Tibial nerve (tissue), 4 donors: ENCODE results near the gene EIF3L. TPM values are rescaled to one million over a fixed set of nuclear protein-coding genes. Genes with fewer than 3 reads are reported as not detected.

Experiments used
- DNase-seq, 2 donors: peaks; one replicate each; pipeline ENCODE4 v3.0.0-alpha.2; 2019; ENCODE audit warnings: low spot score in 2 of 2
- H3K27ac ChIP-seq, 4 donors: fragments of 200-600 bp; sonication (generic) in 3 of 4; one replicate each; pipeline ENCODE4 v1.5.1; 2017 to 2019; ENCODE audit warnings: mild to moderate bottlenecking in 1 of 4
- H3K27me3 ChIP-seq, 2 donors: fragments of 200-600 bp; sonication (generic) in 1 of 2; one replicate each; pipeline versions ENCODE4 v1.5.1 to v1.6.0; 2017 to 2019
- H3K36me3 ChIP-seq, 3 donors: fragments of 200-600 bp; sonication (generic); one replicate each; pipeline ENCODE4 v1.5.1; 2018 to 2019
- H3K4me1 ChIP-seq, 4 donors: fragments of 200-600 bp; sonication (generic) in 3 of 4; one replicate each; pipeline ENCODE4 v1.5.1; 2017 to 2019
- H3K4me3 ChIP-seq, 4 donors: fragments of 200-600 bp; sonication (generic) in 3 of 4; one replicate each; pipeline ENCODE4 v1.5.1; 2017 to 2019; ENCODE audit warnings: mild to moderate bottlenecking in 1 of 4, moderate library complexity in 1 of 4
- H3K9me3 ChIP-seq, 4 donors: fragments of 200-600 bp; sonication (generic) in 3 of 4; one replicate each; pipeline ENCODE4 v1.5.1; 2017 to 2019
- CTCF ChIP-seq, 5 experiments: fragments of 200-600 bp in 3 of 5; fragments of 450-650 bp in 2 of 5; sonication (generic) in 3 of 5; IDR thresholded peaks; one replicate each; pipeline ENCODE4 v1.5.1; 2016 to 2019; ENCODE audit warnings: antibody characterized with exemption in 5 of 5, mild to moderate bottlenecking in 3 of 5, moderate library complexity in 2 of 5
- EP300 ChIP-seq, 2 donors: sonication (generic); formaldehyde crosslinking; IDR thresholded peaks; one replicate each; pipeline ENCODE4 v1.6.1; 2017; ENCODE audit warnings: antibody characterized with exemption in 2 of 2, mild to moderate bottlenecking in 1 of 2
- POLR2A ChIP-seq, 2 donors: fragments of 450-650 bp; IDR thresholded peaks; one replicate each; pipeline ENCODE4 v1.6.1; 2017; ENCODE audit warnings: antibody characterized with exemption in 2 of 2, mild to moderate bottlenecking in 2 of 2, moderate library complexity in 2 of 2
- WGBS, 2 donors: methylation state at CpG; one replicate each; pipeline ENCODE4 v1.1.5; 2018; 5-methylcytosine and 5-hydroxymethylcytosine counted together
- total RNA-seq, 4 donors: library from RNA; depleted of rRNA; stranded (reverse); fragments of >200 nt; gene quantifications; one replicate each; pipeline ENCODE4 v1.1.0, GENCODE V29; 2016

EIF3L gene
- total RNA-seq, 4 donors from 2014 or later = 271 to 291 (median 274) TPM

- Histone ChIP-seq H3K27me3 (no peaks in the 10 kb centered on the region), H3K27ac (peak overlapping the region in 2 of 4 donors; percentile 70 to 87), H3K4me1 (peaks cover 0 to 68% (median 46%) of the 10 kb centered on the region in 4 donors), H3K36me3 (peaks cover 0 to 49% (median 6%) of the 10 kb centered on the region in 3 donors), H3K9me3 (no peaks in the 10 kb centered on the region), H3K4me3 (no peak overlapping the region)
- TF ChIP-seq EP300 (IDR thresholded peaks at IDR 0.05) (no peak), POLR2A (IDR thresholded peaks at IDR 0.05) (no peak), CTCF (IDR thresholded peaks at IDR 0.05) (no peak)
- 85 to 96% methylated on average over 3 of the region's 3 CpGs for WGBS, 2 donors
- DNase-seq = no peak
Observed at GRCh38 chr22:37891926-37892325, 42.7 kb downstream of the EIF3L start.

- H3K36me3 ChIP-seq = peaks cover 0 to 40% (median 6%) of the 10 kb centered on the region in 3 donors
- peak overlapping the region in 3 of 4 donors; percentile 55 to 87 (median 70) for H3K27ac ChIP-seq
- TF ChIP-seq EP300 (IDR thresholded peaks at IDR 0.05) = peak in 1 of 2 donors; percentile 66
- no peak for TF ChIP-seq POLR2A (IDR thresholded peaks at IDR 0.05)
- H3K27me3 ChIP-seq = no peaks in the 10 kb centered on the region
- H3K4me3 ChIP-seq = no peak overlapping the region
- no peaks in the 10 kb centered on the region for H3K9me3 ChIP-seq
- peak in 1 of 2 donors; percentile 19 for DNase-seq
- peaks cover 0 to 68% (median 47%) of the 10 kb centered on the region in 4 donors for H3K4me1 ChIP-seq
- 38 to 50% methylated on average over 7 of the region's 7 CpGs for WGBS, 2 donors
Observed at GRCh38 chr22:37892566-37893335, 43.5 kb downstream of the EIF3L start.

- Histone ChIP-seq H3K36me3 (peaks cover 0 to 32% (median 6%) of the 10 kb centered on the region in 3 donors), H3K27me3 (no peaks in the 10 kb centered on the region), H3K27ac (peak overlapping the region in 3 of 4 donors; percentile 55 to 87 (median 70)), H3K4me3 (no peak overlapping the region), H3K9me3 (no peaks in the 10 kb centered on the region), H3K4me1 (peaks cover 0 to 69% (median 52%) of the 10 kb centered on the region in 4 donors)
- 44 to 57% methylated on average over 5 of the region's 5 CpGs for WGBS, 2 donors
- no peak for DNase-seq
- TF ChIP-seq CTCF (IDR thresholded peaks at IDR 0.05) (no peak), EP300 (IDR thresholded peaks at IDR 0.05) (no peak), POLR2A (IDR thresholded peaks at IDR 0.05) (no peak)
Observed at GRCh38 chr22:37893583-37893983, 44.4 kb downstream of the EIF3L start.

GRCh38 chr22:37894939-37895670 lies 45.9 kb downstream of the EIF3L start:
- Histone ChIP-seq H3K27me3 (no peaks in the 10 kb centered on the region), H3K9me3 (no peaks in the 10 kb centered on the region), H3K36me3 (peaks cover 0 to 17% (median 0%) of the 10 kb centered on the region in 3 donors), H3K27ac (peak overlapping the region in 3 of 4 donors; percentile 70 to 87 (median 79)), H3K4me1 (peaks cover 0 to 77% (median 57%) of the 10 kb centered on the region in 4 donors), H3K4me3 (no peak overlapping the region)
- 38 to 58% methylated on average over 8 of the region's 8 CpGs for WGBS, 2 donors
- no peak for TF ChIP-seq POLR2A (IDR thresholded peaks at IDR 0.05)
- TF ChIP-seq CTCF (IDR thresholded peaks at IDR 0.05) = no peak
- TF ChIP-seq EP300 (IDR thresholded peaks at IDR 0.05) = no peak
- DNase-seq = no peak

- H3K27ac ChIP-seq = peak overlapping the region in 3 of 4 donors; percentile 79 to 87 (median 79)
- DNase-seq = no peak
- H3K27me3 ChIP-seq = no peaks in the 10 kb centered on the region
- H3K36me3 ChIP-seq = peaks cover 0 to 6% (median 0%) of the 10 kb centered on the region in 3 donors
- H3K9me3 ChIP-seq = no peaks in the 10 kb centered on the region
- peaks cover 0 to 77% (median 57%) of the 10 kb centered on the region in 4 donors for H3K4me1 ChIP-seq
- no peak overlapping the region for H3K4me3 ChIP-seq
- 53 to 56% methylated on average over 5 of the region's 5 CpGs for WGBS, 2 donors
- no peak for TF ChIP-seq CTCF (IDR thresholded peaks at IDR 0.05)
Observed at GRCh38 chr22:37896181-37896592, 47.0 kb downstream of the EIF3L start.
